ENCODE data around the gene MON1A.
A peak's percentile ranks its signal among the peaks of the same experiment; 100 is the strongest.
"Not testable (repeated sequence)": the region's sequence is repeated elsewhere in the genome, so short reads cannot be mapped to it uniquely, and the experiment has no call there.

MON1A gene

GRCh38 chr3:49930922-49931321 is 1.3 kb upstream of the MON1A start:
- no peak for DNase-seq
- no peak for TF ChIP-seq POLR2A (IDR thresholded peaks at IDR 0.05; ENCODE audit: low read length)
- TF ChIP-seq GATA1 (IDR thresholded peaks at IDR 0.05; ENCODE audit: low read depth, low read length): no peak

- TF ChIP-seq GATA1 (IDR thresholded peaks at IDR 0.05; ENCODE audit: low read depth, low read length) (no peak), POLR2A (IDR thresholded peaks at IDR 0.05; ENCODE audit: low read length) (no peak)
- no peak for DNase-seq
Observed at GRCh38 chr3:49930168-49930690, 618 bp upstream of the MON1A start.

- no peak for DNase-seq
- TF ChIP-seq GATA1 (IDR thresholded peaks at IDR 0.05; ENCODE audit: low read depth, low read length) (no peak), POLR2A (IDR thresholded peaks at IDR 0.05; ENCODE audit: low read length) (no peak)
Observed at GRCh38 chr3:49928481-49929017, 1.1 kb downstream of the MON1A start.

- DNase-seq: no peak
- TF ChIP-seq GATA1 (IDR thresholded peaks at IDR 0.05; ENCODE audit: low read depth, low read length): no peak
- TF ChIP-seq POLR2A (IDR thresholded peaks at IDR 0.05; ENCODE audit: low read length): no peak
Observed at GRCh38 chr3:49927798-49928197, 1.8 kb downstream of the MON1A start.

- DNase-seq: no peak
- TF ChIP-seq GATA1 (IDR thresholded peaks at IDR 0.05; ENCODE audit: low read depth, low read length) (no peak), POLR2A (IDR thresholded peaks at IDR 0.05; ENCODE audit: low read length) (no peak)
Observed at GRCh38 chr3:49926117-49926728, 3.4 kb downstream of the MON1A start.

GRCh38 chr3:49925485-49925884 is 4.1 kb downstream of the MON1A start:
- no peak for TF ChIP-seq POLR2A (IDR thresholded peaks at IDR 0.05; ENCODE audit: low read length)
- no peak for TF ChIP-seq GATA1 (IDR thresholded peaks at IDR 0.05; ENCODE audit: low read depth, low read length)
- DNase-seq: no peak

GRCh38 chr3:49924683-49925082 is 4.9 kb downstream of the MON1A start:
- DNase-seq: peak in 1 of 2 experiments; percentile 47
- TF ChIP-seq GATA1 (IDR thresholded peaks at IDR 0.05; ENCODE audit: low read depth, low read length) (no peak), POLR2A (IDR thresholded peaks at IDR 0.05; ENCODE audit: low read length) (no peak)

GRCh38 chr3:49917806-49918590 is 11.6 kb downstream of the MON1A start:
- not testable (repeated sequence) for DNase-seq

- TF ChIP-seq GATA1 (IDR thresholded peaks at IDR 0.05; ENCODE audit: low read depth, low read length) (no peak), POLR2A (IDR thresholded peaks at IDR 0.05; ENCODE audit: low read length) (no peak)
- DNase-seq: no peak
Observed at GRCh38 chr3:49916686-49917085, 12.9 kb downstream of the MON1A start.

GRCh38 chr3:49914906-49915305 is 14.7 kb downstream of the MON1A start:
- no peak for TF ChIP-seq POLR2A (IDR thresholded peaks at IDR 0.05; ENCODE audit: low read length)
- no peak for TF ChIP-seq GATA1 (IDR thresholded peaks at IDR 0.05; ENCODE audit: low read depth, low read length)

GRCh38 chr3:49912881-49913281 is 16.7 kb downstream of the MON1A start:
- no peak for TF ChIP-seq GATA1 (IDR thresholded peaks at IDR 0.05; ENCODE audit: low read depth, low read length)
- TF ChIP-seq POLR2A (IDR thresholded peaks at IDR 0.05; ENCODE audit: low read length): no peak
- DNase-seq: no peak

More at GRCh38 chr3:49914906-49915305, 14.7 kb downstream of the MON1A start:
- no peak for DNase-seq

- TF ChIP-seq GATA1 (IDR thresholded peaks at IDR 0.05; ENCODE audit: low read depth, low read length) (no peak), POLR2A (IDR thresholded peaks at IDR 0.05; ENCODE audit: low read length) (no peak)
- DNase-seq: no peak
Observed at GRCh38 chr3:49911611-49912010, 18.0 kb downstream of the MON1A start.

GRCh38 chr3:49911124-49911420 is 18.5 kb downstream of the MON1A start:
- DNase-seq: no peak
- TF ChIP-seq POLR2A (IDR thresholded peaks at IDR 0.05; ENCODE audit: low read length) (no peak), GATA1 (IDR thresholded peaks at IDR 0.05; ENCODE audit: low read depth, low read length) (no peak)

GRCh38 chr3:49910409-49911123 is 19.0 kb downstream of the MON1A start:
- TF ChIP-seq POLR2A (IDR thresholded peaks at IDR 0.05; ENCODE audit: low read length): no peak
- TF ChIP-seq GATA1 (IDR thresholded peaks at IDR 0.05; ENCODE audit: low read depth, low read length): no peak
- DNase-seq: no peak
